Stimulated activated CD8-positive, alpha-beta memory T cell treated with anti-CD3 and anti-CD28 coated beads, Interleukin-2, amount 100 ng/mL, for 1 hour (primary cell): ENCODE data around the gene FCHSD1.

Source experiments
- DNase-seq, 2 donors: peaks; one replicate each; pipeline ENCODE4 v3.0.0-alpha.2; 2020; ENCODE audit warnings: low read depth in 2 of 2

FCHSD1 gene

DNA sequence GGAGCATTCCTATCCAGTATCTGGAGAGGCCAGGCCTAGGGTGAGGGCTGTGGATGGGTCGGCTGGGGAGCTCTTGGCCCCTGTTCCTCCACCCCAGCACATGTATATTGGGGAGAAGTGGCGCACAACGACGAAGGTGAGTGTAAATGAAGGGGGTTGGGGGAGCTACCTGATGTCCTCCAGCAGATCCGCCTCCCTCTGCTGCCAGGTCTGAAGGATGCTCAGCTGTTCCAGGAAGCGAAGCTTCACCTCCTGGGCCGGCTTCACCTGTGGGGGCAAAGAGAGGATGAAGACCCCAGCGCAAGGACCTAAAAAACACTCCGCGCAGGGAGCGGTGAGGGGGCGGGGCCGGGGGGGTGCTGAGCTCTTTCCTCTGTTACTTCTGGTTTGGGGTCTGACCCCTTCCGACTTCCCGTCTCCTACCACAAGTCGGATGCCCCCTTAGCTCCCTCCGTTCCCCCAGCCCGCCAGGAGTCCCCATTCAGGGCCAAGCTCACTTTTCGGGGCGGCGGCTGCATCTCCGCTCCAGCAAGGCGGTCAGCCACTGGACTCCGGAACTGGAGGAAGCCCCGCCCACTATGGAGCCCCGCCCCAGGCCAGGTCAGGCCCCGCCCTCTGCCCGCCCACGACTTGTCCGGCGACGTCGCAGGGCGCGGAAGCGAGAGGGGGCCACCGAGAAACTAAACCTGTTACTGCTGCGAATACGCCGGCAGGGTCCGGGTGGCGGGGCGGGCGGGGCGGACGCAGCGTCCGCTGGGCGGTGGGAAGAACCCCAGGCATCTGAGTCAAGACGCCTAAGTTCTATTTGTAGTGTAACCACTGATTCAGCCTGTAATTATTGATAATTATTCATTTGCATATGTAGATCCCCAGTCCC is at the start of gene FCHSD1:
Gene FCHSD1, minus strand, starts transcription at position 568 of the 877 bp plus-strand sequence. Its CDS starts 50 bp downstream, at position 518.
- peak; percentile 70 to 73 for DNase-seq

DNA sequence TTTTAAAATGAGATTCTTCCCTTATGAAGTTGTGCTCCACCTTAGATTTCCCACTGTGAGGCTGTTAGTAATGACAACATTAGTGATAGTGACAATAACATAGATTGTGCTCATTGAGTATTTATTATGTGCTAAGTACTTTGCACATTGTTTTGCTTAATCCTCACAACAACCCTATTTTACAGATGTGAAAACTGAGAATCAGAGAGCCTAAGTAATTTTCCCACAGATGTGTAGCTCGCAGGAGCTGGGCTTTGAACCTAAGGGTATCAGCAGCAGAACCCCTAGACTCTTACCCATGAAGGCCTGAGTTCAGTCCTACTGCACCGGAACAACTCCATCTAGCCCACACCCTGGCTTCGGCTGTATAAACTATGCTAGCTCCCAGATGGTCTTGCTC is 46.4 kb upstream of the FCHSD1 start:
- DNase-seq: no peak

- DNase-seq: no peak
Observed at GRCh38 chr5:141696431-141696830, 45.2 kb upstream of the FCHSD1 start.

GRCh38 chr5:141695627-141696215 is 44.5 kb upstream of the FCHSD1 start:
- no peak for DNase-seq

GRCh38 chr5:141694479-141694878 is 43.3 kb upstream of the FCHSD1 start:
- no peak for DNase-seq

DNA sequence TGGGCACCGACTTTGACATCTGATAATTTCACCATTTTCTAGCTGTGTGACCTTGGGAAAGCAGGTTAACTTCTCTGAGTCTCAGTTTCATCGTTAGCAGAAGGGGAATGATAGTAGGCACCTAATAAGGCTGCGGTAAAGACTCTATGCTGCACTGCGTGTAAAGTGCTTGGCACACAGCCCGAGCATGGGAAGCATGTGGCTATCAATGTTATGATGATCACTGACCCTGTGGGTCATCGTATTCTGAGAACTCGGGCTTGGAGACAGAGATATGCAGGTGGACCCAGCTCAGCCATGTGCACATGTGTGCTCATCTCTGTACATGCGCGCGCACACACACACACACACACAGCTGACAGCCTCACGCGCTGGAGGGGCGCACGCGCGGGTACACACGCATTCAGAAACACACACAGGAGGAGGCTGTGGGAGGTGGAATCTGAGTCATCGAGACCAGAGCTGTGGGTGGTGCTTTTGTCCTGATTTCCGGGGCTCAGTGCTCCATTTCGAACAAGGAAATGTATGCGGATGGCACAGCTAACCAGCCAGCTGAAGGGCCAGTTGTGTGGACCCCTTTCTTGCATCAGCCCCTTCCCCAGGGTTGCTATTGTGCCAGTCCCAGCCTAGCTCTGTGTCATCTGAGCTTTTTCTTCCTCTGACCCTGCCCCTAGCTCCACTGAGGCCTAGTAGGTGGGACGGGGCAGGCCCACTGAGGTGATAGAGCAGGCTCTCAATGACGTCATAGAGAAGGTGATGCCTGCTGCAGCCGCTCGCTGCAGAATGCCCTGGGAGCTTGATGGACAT is 41.9 kb upstream of the FCHSD1 start:
- peak; percentile 16 to 44 for DNase-seq

DNA sequence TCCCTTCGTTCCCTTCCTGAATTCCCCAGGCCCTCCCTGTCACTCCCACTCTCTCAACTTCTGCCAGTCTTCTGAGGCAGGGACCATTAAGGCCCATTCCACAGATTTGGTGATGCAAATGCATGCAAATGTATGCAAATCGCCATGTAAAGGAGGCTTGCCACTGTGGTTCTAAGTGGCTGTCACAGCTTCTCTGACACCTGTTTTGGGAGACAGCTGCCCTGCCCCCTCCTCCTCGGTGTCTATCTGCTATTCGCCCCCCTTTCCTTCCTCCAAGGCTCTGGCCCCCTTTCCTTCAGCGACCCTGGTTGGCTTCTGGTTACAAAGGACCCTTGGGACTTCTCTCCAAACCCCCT is 41.3 kb upstream of the FCHSD1 start:
- DNase-seq: no peak

DNA sequence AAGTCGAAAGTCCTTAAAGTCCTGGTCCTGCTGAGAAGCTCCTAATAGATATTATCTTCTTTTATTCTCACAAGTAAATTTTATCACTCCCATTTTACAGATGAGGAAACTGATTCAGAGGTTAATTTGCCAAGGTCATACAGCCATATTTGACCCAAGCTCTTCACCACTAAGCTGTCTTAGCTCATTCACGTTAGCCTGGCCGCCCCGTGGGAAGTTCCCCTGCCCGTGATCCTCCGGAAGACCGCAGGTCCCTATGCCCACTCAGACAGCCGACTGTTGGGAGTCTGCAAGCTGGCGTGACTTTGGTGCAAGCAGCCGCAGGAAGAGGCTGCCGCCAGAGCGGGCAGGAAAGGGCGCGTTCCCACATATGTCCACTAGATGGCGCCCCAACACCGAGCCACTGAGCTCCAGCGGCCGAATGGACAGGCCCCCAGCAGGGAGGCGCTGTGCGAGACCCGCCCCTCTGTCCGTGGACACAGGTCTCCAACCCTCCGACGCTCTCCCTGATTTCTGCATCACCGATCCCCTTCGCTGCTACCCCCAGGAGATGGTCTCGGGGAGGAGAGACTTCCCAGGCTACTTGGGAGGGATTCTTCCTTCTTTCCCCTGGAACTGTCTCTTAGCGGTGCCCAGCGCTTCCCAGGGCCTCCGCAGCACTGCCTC is 40.8 kb upstream of the FCHSD1 start:
- peak; percentile 69 to 73 for DNase-seq

DNA sequence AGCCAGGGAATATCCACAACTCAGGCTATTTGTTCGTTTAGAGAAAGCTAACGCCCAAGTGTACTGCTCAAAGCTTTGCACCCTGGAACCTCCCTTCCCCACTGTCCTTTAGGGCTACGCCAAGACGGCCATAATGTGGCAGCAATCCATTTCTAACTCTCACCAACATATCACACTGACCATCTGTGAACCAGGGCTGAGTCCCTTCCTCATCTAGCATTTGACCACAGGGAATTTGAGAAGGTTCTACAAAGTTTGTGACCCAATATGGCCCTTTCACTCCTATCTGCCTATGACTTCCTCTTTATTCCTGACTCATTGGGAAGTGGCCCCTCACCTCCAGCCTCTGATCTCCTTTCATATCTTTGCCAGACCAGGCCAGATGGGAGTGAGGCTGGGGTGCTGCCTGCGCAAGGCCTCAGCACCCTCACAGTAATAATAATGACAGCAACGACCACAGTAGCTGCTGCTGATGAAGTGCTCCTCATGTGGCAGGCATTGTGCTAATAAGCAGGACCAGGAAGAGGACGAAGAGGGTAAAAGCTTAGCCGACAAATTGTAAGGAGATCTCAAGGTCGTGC is 40.2 kb upstream of the FCHSD1 start:
- no peak for DNase-seq

- DNase-seq: no peak
Observed at GRCh38 chr5:141686648-141687416, 35.6 kb upstream of the FCHSD1 start.

DNA sequence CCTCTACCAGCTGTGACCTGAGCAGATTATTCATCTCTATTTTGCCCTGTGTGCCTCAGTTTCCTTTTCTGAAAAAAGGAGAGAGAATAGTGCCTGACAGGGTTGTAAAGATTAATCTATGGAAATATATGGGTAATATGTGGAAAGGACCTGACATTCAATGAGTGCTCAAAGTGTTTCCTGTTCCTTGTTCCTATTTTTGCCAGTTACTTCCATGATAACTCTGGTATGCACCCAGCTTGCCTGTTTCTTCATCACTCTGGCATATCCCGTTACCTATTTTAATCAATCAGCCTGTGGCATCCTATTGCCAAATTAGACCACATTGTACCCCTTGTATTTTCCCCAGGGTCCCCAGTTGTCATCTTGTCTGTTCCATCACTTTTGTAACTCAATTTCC is 34.4 kb upstream of the FCHSD1 start:
- DNase-seq: no peak

- no peak for DNase-seq
Observed at GRCh38 chr5:141683596-141684141, 32.5 kb upstream of the FCHSD1 start.

- DNase-seq: peak in 1 of 2 donors; percentile 16
Observed at GRCh38 chr5:141681695-141682641, 30.8 kb upstream of the FCHSD1 start, which contains the start of gene ARAP3. Gene ARAP3, minus strand, starts transcription at chr5:141682230. Its CDS starts 1,744 bp downstream, at chr5:141680486.

DNA sequence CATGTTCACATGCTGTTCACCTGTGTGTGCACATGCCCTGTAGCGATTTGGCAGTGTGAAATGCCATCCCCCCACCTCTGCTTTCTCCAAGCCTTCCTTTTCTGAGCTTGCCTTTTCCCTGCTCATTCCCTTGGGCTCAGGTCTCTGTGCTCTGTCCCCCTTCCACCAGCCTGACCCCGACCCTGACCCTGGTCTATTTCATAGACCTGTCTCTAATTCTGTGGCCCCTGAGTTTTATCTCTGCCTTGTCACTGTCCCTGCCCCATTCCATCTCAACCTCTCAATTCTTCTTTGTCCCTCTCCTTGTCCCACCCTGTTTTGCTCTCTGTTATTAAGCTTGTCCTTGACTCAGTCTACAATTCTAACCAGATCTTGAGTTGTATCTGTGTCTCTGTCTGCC is 30.1 kb upstream of the FCHSD1 start:
- no peak for DNase-seq

GRCh38 chr5:141680751-141681201 is 29.6 kb upstream of the FCHSD1 start:
- DNase-seq: no peak

GRCh38 chr5:141680178-141680577 is 29.0 kb upstream of the FCHSD1 start:
- DNase-seq: no peak

- DNase-seq: no peak
Observed at GRCh38 chr5:141677415-141677814, 26.2 kb upstream of the FCHSD1 start.

GRCh38 chr5:141675672-141676071 is 24.5 kb upstream of the FCHSD1 start:
- no peak for DNase-seq

DNA sequence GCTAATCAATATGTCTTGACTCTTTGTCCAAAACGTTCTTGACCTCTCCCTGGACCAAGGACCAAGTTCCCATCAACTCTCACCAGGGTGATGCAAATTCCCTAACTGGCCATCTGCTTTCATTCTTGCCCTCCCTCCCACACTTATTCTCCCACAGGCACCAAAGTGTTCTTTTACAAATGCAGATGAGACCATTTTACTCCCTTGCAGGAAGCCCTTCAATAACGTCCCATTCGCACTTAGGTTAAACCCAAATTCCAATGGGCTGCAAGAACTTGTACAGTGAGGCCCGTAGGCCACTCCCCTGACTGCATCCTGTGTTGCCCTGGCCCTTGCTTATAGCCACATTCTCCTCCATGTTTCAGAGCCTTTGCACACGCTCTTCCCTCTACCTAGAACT is 23.5 kb upstream of the FCHSD1 start:
- no peak for DNase-seq
